Stimulated activated CD8-positive, alpha-beta memory T cell treated with anti-CD3 and anti-CD28 coated beads, Interleukin-15, amount 100 ng/mL, for 48 hours (primary cell): ENCODE results near the gene UQCR10.
A peak's percentile ranks its signal among the peaks of the same experiment; 100 is the strongest.

Source experiments
- DNase-seq, 2 donors: peaks; one replicate each; pipeline ENCODE4 v3.0.0-alpha.2; 2020; ENCODE audit warnings: low read depth in 2 of 2

The UQCR10 gene

GRCh38 chr22:29767171-29768051 is at the start of gene UQCR10:
UQCR10 (plus strand) TSS chr22:29767369; CDS start chr22:29767399, 30 bp downstream.
- peak; percentile 85 to 88 for DNase-seq

- DNase-seq, result no peak
These were observed 49.4 kb upstream of the UQCR10 start for GRCh38 chr22:29717789-29718188.

- DNase-seq, result no peak
These were observed 47.9 kb upstream of the UQCR10 start for GRCh38 chr22:29718949-29719898.

- no peak for DNase-seq
These were observed 47.1 kb upstream of the UQCR10 start, which contains the start of gene CABP7 for GRCh38 chr22:29719899-29720645. CABP7 (plus strand) TSS chr22:29720003; CDS start chr22:29720425, 422 bp downstream.

GRCh38 chr22:29720811-29721323 is 46.3 kb upstream of the UQCR10 start:
- DNase-seq, result no peak

GRCh38 chr22:29722151-29722550 is 45.0 kb upstream of the UQCR10 start:
- DNase-seq, result no peak

- DNase-seq, result no peak
These were observed 44.6 kb upstream of the UQCR10 start for GRCh38 chr22:29722587-29722986.

GRCh38 chr22:29723766-29724165 is 43.4 kb upstream of the UQCR10 start:
- no peak for DNase-seq

- no peak for DNase-seq
These were observed 42.3 kb upstream of the UQCR10 start for GRCh38 chr22:29724843-29725242.

- no peak for DNase-seq
These were observed 41.1 kb upstream of the UQCR10 start for GRCh38 chr22:29726106-29726505.

GRCh38 chr22:29726512-29727130 is 40.5 kb upstream of the UQCR10 start:
- DNase-seq, result no peak

- no peak for DNase-seq
These were observed 40.0 kb upstream of the UQCR10 start for GRCh38 chr22:29727131-29727523.

GRCh38 chr22:29729161-29729560 is 38.0 kb upstream of the UQCR10 start:
- DNase-seq, result no peak

GRCh38 chr22:29731058-29731850 is 35.9 kb upstream of the UQCR10 start:
- no peak for DNase-seq

- DNase-seq, result no peak
These were observed 34.3 kb upstream of the UQCR10 start for GRCh38 chr22:29732883-29733282.

GRCh38 chr22:29733362-29734201 is 33.6 kb upstream of the UQCR10 start:
- DNase-seq, result no peak

- no peak for DNase-seq
These were observed 32.8 kb upstream of the UQCR10 start for GRCh38 chr22:29734406-29734805.

GRCh38 chr22:29734838-29735237 is 32.3 kb upstream of the UQCR10 start:
- DNase-seq, result no peak

- DNase-seq, result no peak
These were observed 31.8 kb upstream of the UQCR10 start for GRCh38 chr22:29735416-29735815.
